Mononuclear cell (primary cell): ENCODE measurements around the gene ATP5PO. TPM values are rescaled to one million over a fixed set of nuclear protein-coding genes. Genes with fewer than 3 reads are reported as not detected.
A peak's percentile ranks its signal among the peaks of the same experiment; 100 is the strongest.
"Not testable (repeated sequence)": the region's sequence is repeated elsewhere in the genome, so short reads cannot be mapped to it uniquely, and the experiment has no call there.

Experiments used
- H3K27me3 ChIP-seq: 2 replicates; pipeline ENCODE4 v1.6.0; 2011; ENCODE audit warnings: low read length, control low read depth; ENCODE audit not compliant: insufficient read depth
- H3K4me1 ChIP-seq: 2 replicates; pipeline ENCODE4 v1.5.1; 2011; ENCODE audit warnings: mild to moderate bottlenecking, low read length, control low read depth; ENCODE audit not compliant: insufficient read depth
- H3K4me3 ChIP-seq: 2 replicates; pipeline ENCODE4 v1.5.1; 2011; ENCODE audit warnings: mild to moderate bottlenecking, low read length, moderate library complexity
- H3K9me3 ChIP-seq: 2 replicates; pipeline ENCODE4 v1.5.1; 2011; ENCODE audit warnings: low read depth, mild to moderate bottlenecking, control low read depth, low read length
- total RNA-seq: library from RNA; depleted of rRNA; stranded (reverse); fragments of >200 nt; gene quantifications from one replicate; pipeline ENCODE4 v1.2.3, GENCODE V29; 2012

Gene ATP5PO
- total RNA-seq, 1 donor = 118 TPM

- peaks cover 31% of the 10 kb centered on the region for H3K4me1 ChIP-seq
- H3K4me3 ChIP-seq = peak overlapping the region; percentile 66
- not testable (repeated sequence) for H3K27me3 ChIP-seq
Observed at GRCh38 chr21:33931052-33931798, 15.6 kb upstream of the ATP5PO start.

GRCh38 chr21:33926248-33926647, 10.6 kb upstream of the ATP5PO start:
- H3K27me3 ChIP-seq, H3K4me3 ChIP-seq, H3K4me1 ChIP-seq, H3K9me3 ChIP-seq: not testable (repeated sequence)

More at GRCh38 chr21:33931052-33931798, 15.6 kb upstream of the ATP5PO start:
- not testable (repeated sequence) for H3K9me3 ChIP-seq

- Histone ChIP-seq H3K4me1 (peaks cover 5% of the 10 kb centered on the region), H3K9me3 (no peaks in the 10 kb centered on the region), H3K4me3 (no peak overlapping the region), H3K27me3 (no peaks in the 10 kb centered on the region)
Observed at GRCh38 chr21:33924766-33925100, 9.1 kb upstream of the ATP5PO start.

- H3K4me1 ChIP-seq = peaks cover 5% of the 10 kb centered on the region
- no peaks in the 10 kb centered on the region for H3K27me3 ChIP-seq
- no peak overlapping the region for H3K4me3 ChIP-seq
- no peaks in the 10 kb centered on the region for H3K9me3 ChIP-seq
Observed at GRCh38 chr21:33924079-33924765, 8.6 kb upstream of the ATP5PO start.

GRCh38 chr21:33917421-33917820, 1.8 kb upstream of the ATP5PO start:
- Histone ChIP-seq H3K4me3 (no peak overlapping the region), H3K4me1 (peaks cover 22% of the 10 kb centered on the region), H3K27me3 (no peaks in the 10 kb centered on the region), H3K9me3 (no peaks in the 10 kb centered on the region)

- H3K27me3 ChIP-seq = no peaks in the 10 kb centered on the region
- H3K4me1 ChIP-seq = peaks cover 22% of the 10 kb centered on the region
- H3K9me3 ChIP-seq = no peaks in the 10 kb centered on the region
- peak overlapping the region; percentile 84 for H3K4me3 ChIP-seq
Observed at GRCh38 chr21:33916200-33916567, 580 bp upstream of the ATP5PO start.

GRCh38 chr21:33914188-33914587, 1.4 kb downstream of the ATP5PO start:
- H3K9me3 ChIP-seq = no peaks in the 10 kb centered on the region
- H3K27me3 ChIP-seq = no peaks in the 10 kb centered on the region
- H3K4me1 ChIP-seq = peaks cover 22% of the 10 kb centered on the region
- H3K4me3 ChIP-seq = no peak overlapping the region

- Histone ChIP-seq H3K27me3 (no peaks in the 10 kb centered on the region), H3K9me3 (no peaks in the 10 kb centered on the region), H3K4me1 (peaks cover 12% of the 10 kb centered on the region), H3K4me3 (no peak overlapping the region)
Observed at GRCh38 chr21:33909756-33910155, 5.8 kb downstream of the ATP5PO start.

GRCh38 chr21:33908760-33909159, 6.8 kb downstream of the ATP5PO start:
- Histone ChIP-seq H3K4me1 (peaks cover 2% of the 10 kb centered on the region), H3K4me3 (no peak overlapping the region), H3K9me3 (no peaks in the 10 kb centered on the region), H3K27me3 (no peaks in the 10 kb centered on the region)

GRCh38 chr21:33904041-33904440, 11.6 kb downstream of the ATP5PO start:
- no peaks in the 10 kb centered on the region for H3K4me1 ChIP-seq
- no peaks in the 10 kb centered on the region for H3K27me3 ChIP-seq
- H3K4me3 ChIP-seq = no peak overlapping the region
- no peaks in the 10 kb centered on the region for H3K9me3 ChIP-seq

- H3K4me3 ChIP-seq = no peak overlapping the region
- no peaks in the 10 kb centered on the region for H3K4me1 ChIP-seq
- no peaks in the 10 kb centered on the region for H3K9me3 ChIP-seq
- H3K27me3 ChIP-seq = no peaks in the 10 kb centered on the region
Observed at GRCh38 chr21:33902349-33902748, 13.3 kb downstream of the ATP5PO start.

GRCh38 chr21:33901412-33902288, 14.0 kb downstream of the ATP5PO start:
- H3K4me1 ChIP-seq = no peaks in the 10 kb centered on the region
- H3K9me3 ChIP-seq = no peaks in the 10 kb centered on the region
- H3K27me3 ChIP-seq = no peaks in the 10 kb centered on the region
- H3K4me3 ChIP-seq = no peak overlapping the region

- Histone ChIP-seq H3K27me3 (no peaks in the 10 kb centered on the region), H3K4me3 (no peak overlapping the region), H3K9me3 (no peaks in the 10 kb centered on the region), H3K4me1 (peaks cover 7% of the 10 kb centered on the region)
Observed at GRCh38 chr21:33899199-33899598, 16.4 kb downstream of the ATP5PO start.

GRCh38 chr21:33898586-33898985, 17.0 kb downstream of the ATP5PO start:
- H3K9me3 ChIP-seq = no peaks in the 10 kb centered on the region
- peaks cover 7% of the 10 kb centered on the region for H3K4me1 ChIP-seq
- no peak overlapping the region for H3K4me3 ChIP-seq
- no peaks in the 10 kb centered on the region for H3K27me3 ChIP-seq

- Histone ChIP-seq H3K4me3 (no peak overlapping the region), H3K9me3 (no peaks in the 10 kb centered on the region)
Observed at GRCh38 chr21:33897739-33898138, 17.9 kb downstream of the ATP5PO start.

More at GRCh38 chr21:33897739-33898138, 17.9 kb downstream of the ATP5PO start:
- Histone ChIP-seq H3K4me1 (peaks cover 7% of the 10 kb centered on the region), H3K27me3 (no peaks in the 10 kb centered on the region)
